ENCODE results near the gene FAM13A. TPM values are rescaled to one million over a fixed set of nuclear protein-coding genes. Genes with fewer than 3 reads are reported as not detected.
A peak's percentile ranks its signal among the peaks of the same experiment; 100 is the strongest.

The FAM13A gene
- total and polyA plus RNA-seq, 12 donors: 10.1 to 61.6 (median 29.1) TPM

GRCh38 chr4:88962396-88962795, 94.6 kb downstream of the FAM13A start:
- H3K27me3 ChIP-seq: no peaks in the 10 kb centered on the region
- DNase-seq: no peak
- TF ChIP-seq CTCF (IDR thresholded peaks at IDR 0.05): no peak
- TF ChIP-seq POLR2A (IDR thresholded peaks at IDR 0.05): no peak
- 95 to 98% (median 96%) methylated on average over 2 of the region's 2 CpGs for WGBS, 4 donors
- no peak overlapping the region for H3K4me3 ChIP-seq
- peaks cover 0 to 12% of the 10 kb centered on the region in 2 donors for H3K4me1 ChIP-seq (replicated peaks in 1 of 2)
- H3K36me3 ChIP-seq (replicated peaks in 1 of 2): no peaks in the 10 kb centered on the region
- intact Hi-C loops (cut with DNase I): no loop called here
- H3K27ac ChIP-seq: no peak overlapping the region
- H3K9me3 ChIP-seq (replicated peaks in 1 of 3): no peaks in the 10 kb centered on the region

DNA sequence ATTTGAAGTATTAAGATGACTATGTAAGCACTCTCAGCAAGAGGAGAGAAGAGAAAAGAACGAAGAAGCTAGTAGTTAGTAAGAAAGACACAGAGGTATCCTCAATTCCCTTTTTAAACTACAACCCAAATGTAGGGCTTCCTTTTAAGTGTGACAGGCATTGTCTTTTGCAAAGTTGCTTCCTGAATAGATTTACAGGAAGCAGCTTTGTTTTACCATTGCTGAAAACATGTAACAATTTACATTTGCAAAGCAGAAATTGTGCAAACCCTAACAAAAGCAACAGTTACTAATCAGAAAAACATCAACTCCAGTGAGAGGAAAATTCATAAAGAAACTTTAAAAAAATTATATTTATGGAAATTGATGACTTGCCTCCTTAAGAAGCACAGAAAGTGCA, 96.4 kb downstream of the FAM13A start:
- Histone ChIP-seq H3K36me3 (replicated peaks in 1 of 2) (no peaks in the 10 kb centered on the region), H3K4me1 (replicated peaks in 1 of 2) (peaks cover 0 to 12% of the 10 kb centered on the region in 2 donors), H3K27me3 (no peaks in the 10 kb centered on the region), H3K27ac (peak overlapping the region in 2 of 5 donors; percentile 6 to 18), H3K4me3 (no peak overlapping the region), H3K9me3 (replicated peaks in 1 of 3) (no peaks in the 10 kb centered on the region)
- DNase-seq: no peak
- intact Hi-C loops (cut with DNase I): no loop called here
- TF ChIP-seq POLR2A (IDR thresholded peaks at IDR 0.05): no peak
- TF ChIP-seq CTCF (IDR thresholded peaks at IDR 0.05): no peak
- 59 to 78% (median 76%) methylated on average over 1 of the region's 1 CpG for WGBS, 4 donors

- no peaks in the 10 kb centered on the region for H3K9me3 ChIP-seq (replicated peaks in 1 of 3)
- H3K27ac ChIP-seq: peak overlapping the region in 2 of 5 donors; percentile 29 to 48
- WGBS, 4 donors: 66 to 89% (median 79%) methylated on average over 3 of the region's 3 CpGs
- H3K4me3 ChIP-seq: no peak overlapping the region
- no peaks in the 10 kb centered on the region for H3K27me3 ChIP-seq
- intact Hi-C loops (cut with DNase I): no loop called here
- TF ChIP-seq POLR2A (IDR thresholded peaks at IDR 0.05): no peak
- no peak for TF ChIP-seq CTCF (IDR thresholded peaks at IDR 0.05)
- peak in 1 of 7 donors; percentile 9 for DNase-seq
- no peaks in the 10 kb centered on the region for H3K36me3 ChIP-seq (replicated peaks in 1 of 2)
- peaks cover 0 to 12% of the 10 kb centered on the region in 2 donors for H3K4me1 ChIP-seq (replicated peaks in 1 of 2)
These were observed 98.9 kb downstream of the FAM13A start for GRCh38 chr4:88958080-88958479.

DNA sequence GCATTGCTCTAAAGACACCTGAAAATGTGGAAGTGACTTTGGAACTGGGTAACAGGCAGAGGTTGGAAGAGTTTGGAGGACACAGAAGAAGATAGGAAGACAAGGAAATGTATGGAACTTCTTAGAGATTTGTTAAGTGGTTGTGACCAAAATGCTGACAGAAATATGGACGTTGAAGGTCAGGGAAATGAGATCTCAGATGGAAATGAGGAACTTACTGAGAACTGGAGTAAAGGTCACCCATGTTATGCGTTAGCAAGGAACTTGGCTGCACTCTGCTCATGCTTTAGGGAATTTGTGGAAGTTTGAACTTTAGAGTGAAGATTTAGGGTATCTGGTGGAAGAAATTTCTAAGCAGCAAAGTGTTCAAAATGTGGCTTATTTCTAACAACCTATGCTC, 99.4 kb downstream of the FAM13A start:
- no peak overlapping the region for H3K4me3 ChIP-seq
- no peaks in the 10 kb centered on the region for H3K36me3 ChIP-seq (replicated peaks in 1 of 2)
- intact Hi-C loops (cut with DNase I): no loop called here
- DNase-seq: peak in 1 of 7 donors; percentile 7
- WGBS, 4 donors: 43 to 55% (median 46%) methylated on average over 2 of the region's 2 CpGs
- H3K4me1 ChIP-seq (replicated peaks in 1 of 2): peaks cover 0 to 12% of the 10 kb centered on the region in 2 donors
- no peaks in the 10 kb centered on the region for H3K9me3 ChIP-seq (replicated peaks in 1 of 3)
- no peaks in the 10 kb centered on the region for H3K27me3 ChIP-seq
- H3K27ac ChIP-seq: peak overlapping the region in 2 of 5 donors; percentile 8 to 29
- TF ChIP-seq POLR2A (IDR thresholded peaks at IDR 0.05) (no peak), CTCF (IDR thresholded peaks at IDR 0.05) (no peak)
